ENCODE results near the gene XXYLT1.
A peak's percentile ranks its signal among the peaks of the same experiment; 100 is the strongest.
"Not testable (repeated sequence)": the region's sequence is repeated elsewhere in the genome, so short reads cannot be mapped to it uniquely, and the experiment has no call there.

Gene XXYLT1

GRCh38 chr3:195236801-195237570 lies 34.0 kb downstream of the XXYLT1 start:
- Histone ChIP-seq H3K9ac (no peak overlapping the region), H3K9me3 (replicated peaks in 1 of 11) (peaks cover 0 to 24% (median 18%) of the 10 kb centered on the region in 11 experiments; a peak in 17 of 22 replicates), H3K27me3 (no peaks in the 10 kb centered on the region), H3K4me1 (peaks cover 0 to 10% (median 0%) of the 10 kb centered on the region in 10 experiments; a peak in 4 of 20 replicates), H3K4me3 (no peak overlapping the region), H4K20me1 (peaks cover 0 to 32% (median 5%) of the 10 kb centered on the region in 11 experiments; a peak in 8 of 22 replicates), H3K4me2 (no peak overlapping the region), H3K27ac (no peak overlapping the region), H3K36me3 (peaks cover 11 to 40% (median 24%) of the 10 kb centered on the region in 11 experiments; a peak in 20 of 22 replicates)
- no peak for TF ChIP-seq Cebpa-rat (IDR thresholded peaks at IDR 0.05)

- H3K27ac ChIP-seq: no peak overlapping the region
- peaks cover 0 to 24% (median 18%) of the 10 kb centered on the region in 11 experiments; a peak in 18 of 22 replicates for H3K9me3 ChIP-seq (replicated peaks in 1 of 11)
- no peak overlapping the region for H3K4me3 ChIP-seq
- no peak for TF ChIP-seq Cebpa-rat (IDR thresholded peaks at IDR 0.05)
- no peak overlapping the region for H3K9ac ChIP-seq
- peaks cover 11 to 34% (median 24%) of the 10 kb centered on the region in 11 experiments; a peak in 19 of 22 replicates for H3K36me3 ChIP-seq
- no peaks in the 10 kb centered on the region for H3K27me3 ChIP-seq
- H3K4me2 ChIP-seq: no peak overlapping the region
- peaks cover 0 to 10% (median 0%) of the 10 kb centered on the region in 10 experiments; a peak in 4 of 20 replicates for H3K4me1 ChIP-seq
- peaks cover 0 to 29% (median 5%) of the 10 kb centered on the region in 11 experiments; a peak in 8 of 22 replicates for H4K20me1 ChIP-seq
Observed at GRCh38 chr3:195236076-195236798, 34.7 kb downstream of the XXYLT1 start.

- Histone ChIP-seq H3K27me3 (no peaks in the 10 kb centered on the region), H3K4me1 (peaks cover 0 to 10% (median 7%) of the 10 kb centered on the region in 10 experiments; a peak in 10 of 20 replicates), H3K4me2 (no peak overlapping the region), H3K9ac (no peak overlapping the region), H3K36me3 (peaks cover 8 to 25% (median 16%) of the 10 kb centered on the region in 11 experiments), H4K20me1 (peaks cover 0 to 15% (median 0%) of the 10 kb centered on the region in 11 experiments; a peak in 2 of 22 replicates), H3K4me3 (no peak overlapping the region), H3K9me3 (replicated peaks in 1 of 11) (peaks cover 0 to 7% (median 0%) of the 10 kb centered on the region in 11 experiments; a peak in 2 of 22 replicates), H3K27ac (no peak overlapping the region)
- TF ChIP-seq Cebpa-rat (IDR thresholded peaks at IDR 0.05): no peak
Observed at GRCh38 chr3:195230244-195230643, 40.7 kb downstream of the XXYLT1 start.

- H3K9ac ChIP-seq; H3K4me2 ChIP-seq; H3K9me3 ChIP-seq (replicated peaks in 1 of 11); H3K27ac ChIP-seq; H3K4me3 ChIP-seq; H3K27me3 ChIP-seq: not testable (repeated sequence)
- H3K4me1 ChIP-seq: peaks cover under 1 to 16% (median 9%) of the 10 kb centered on the region in 10 experiments; a peak in 12 of 20 replicates
- peaks cover 0 to 15% (median 0%) of the 10 kb centered on the region in 11 experiments; a peak in 3 of 22 replicates for H4K20me1 ChIP-seq
- peaks cover 8 to 33% (median 22%) of the 10 kb centered on the region in 11 experiments for H3K36me3 ChIP-seq
Observed at GRCh38 chr3:195228886-195229285, 42.1 kb downstream of the XXYLT1 start.

- Histone ChIP-seq H3K4me2 (no peak overlapping the region), H4K20me1 (peaks cover 0 to 15% (median 0%) of the 10 kb centered on the region in 11 experiments; a peak in 4 of 22 replicates), H3K4me3 (no peak overlapping the region), H3K27me3 (no peaks in the 10 kb centered on the region), H3K9ac (no peak overlapping the region), H3K36me3 (peaks cover 8 to 33% (median 22%) of the 10 kb centered on the region in 11 experiments), H3K4me1 (peaks cover 7 to 23% (median 11%) of the 10 kb centered on the region in 10 experiments; a peak in 16 of 20 replicates), H3K27ac (no peak overlapping the region), H3K9me3 (replicated peaks in 1 of 11) (no peaks in the 10 kb centered on the region; a peak in 1 of 22 replicates)
- no peak for TF ChIP-seq Cebpa-rat (IDR thresholded peaks at IDR 0.05)
Observed at GRCh38 chr3:195227871-195228270, 43.1 kb downstream of the XXYLT1 start.

GRCh38 chr3:195226900-195227447 lies 44.0 kb downstream of the XXYLT1 start:
- H3K9me3 ChIP-seq (replicated peaks in 1 of 11): no peaks in the 10 kb centered on the region; a peak in 1 of 22 replicates
- no peak for TF ChIP-seq Cebpa-rat (IDR thresholded peaks at IDR 0.05)
- no peak overlapping the region for H3K9ac ChIP-seq
- H3K36me3 ChIP-seq: peaks cover 8 to 36% (median 22%) of the 10 kb centered on the region in 11 experiments
- H4K20me1 ChIP-seq: peaks cover 0 to 19% (median 0%) of the 10 kb centered on the region in 11 experiments; a peak in 5 of 22 replicates
- peaks cover 8 to 25% (median 12%) of the 10 kb centered on the region in 10 experiments; a peak in 17 of 20 replicates for H3K4me1 ChIP-seq
- H3K4me3 ChIP-seq: no peak overlapping the region
- H3K27me3 ChIP-seq: no peaks in the 10 kb centered on the region
- no peak overlapping the region for H3K27ac ChIP-seq
- H3K4me2 ChIP-seq: peak overlapping the region in 1 of 11 experiments; percentile 1; a peak in 1 of 22 replicates

GRCh38 chr3:195226445-195226844 lies 44.5 kb downstream of the XXYLT1 start:
- H3K36me3 ChIP-seq: peaks cover 8 to 42% (median 22%) of the 10 kb centered on the region in 11 experiments
- no peak overlapping the region for H3K27ac ChIP-seq
- no peak for TF ChIP-seq Cebpa-rat (IDR thresholded peaks at IDR 0.05)
- peaks cover 0 to 24% (median 3%) of the 10 kb centered on the region in 11 experiments; a peak in 7 of 22 replicates for H4K20me1 ChIP-seq
- no peak overlapping the region for H3K9ac ChIP-seq
- peaks cover 13 to 30% (median 17%) of the 10 kb centered on the region in 10 experiments; a peak in 19 of 20 replicates for H3K4me1 ChIP-seq
- no peak overlapping the region for H3K4me2 ChIP-seq
- no peaks in the 10 kb centered on the region; a peak in 1 of 22 replicates for H3K9me3 ChIP-seq (replicated peaks in 1 of 11)
- H3K27me3 ChIP-seq: no peaks in the 10 kb centered on the region
- H3K4me3 ChIP-seq: no peak overlapping the region

GRCh38 chr3:195224980-195225580 lies 45.9 kb downstream of the XXYLT1 start:
- no peak overlapping the region for H3K4me3 ChIP-seq
- peaks cover 0 to 28% (median 5%) of the 10 kb centered on the region in 11 experiments; a peak in 7 of 22 replicates for H4K20me1 ChIP-seq
- peaks cover 8 to 53% (median 26%) of the 10 kb centered on the region in 11 experiments for H3K36me3 ChIP-seq
- H3K9me3 ChIP-seq (replicated peaks in 1 of 11): no peaks in the 10 kb centered on the region
- TF ChIP-seq Cebpa-rat (IDR thresholded peaks at IDR 0.05): no peak
- H3K9ac ChIP-seq: no peak overlapping the region
- no peaks in the 10 kb centered on the region for H3K27me3 ChIP-seq
- no peak overlapping the region for H3K4me2 ChIP-seq
- H3K4me1 ChIP-seq: peaks cover 18 to 36% (median 24%) of the 10 kb centered on the region in 10 experiments; a peak in 19 of 20 replicates
- H3K27ac ChIP-seq: no peak overlapping the region

Measured in BLaER1 treated with 17β-estradiol and CSF1 and Interleukin-3, amounts not matched to agents 10 nM and 100 nM (cell line).